A549 (cell line): ENCODE results near the gene ATP7B. TPM values are rescaled to one million over a fixed set of nuclear protein-coding genes. Genes with fewer than 3 reads are reported as not detected.
"Not testable (repeated sequence)": the region's sequence is repeated elsewhere in the genome, so short reads cannot be mapped to it uniquely, and the experiment has no call there.

Experiments
- ATAC-seq, 2 experiments: fragments of 200-7000 bp in 1 of 2; fragments of >200 bp in 1 of 2; cut with Nextera tagmentation in 1 of 2; cut with Tn5 transposase in 1 of 2; 3 replicates each; pipeline versions ENCODE4 v1.8.0 to v1.9.1; 2018 to 2020; ENCODE audit warnings: mild to moderate bottlenecking in 1 of 2, moderate library complexity in 1 of 2
- CTCF ChIA-PET: fragments of 300-600 bp; sonication (Branson Sonifier 250); formaldehyde crosslinking; extraction: SDS; loops from one replicate; lab custom pipeline; 2021; ENCODE audit warnings: antibody characterized with exemption, inconsistent platforms; lab: Yijun Ruan, JAX
- POLR2A ChIA-PET: fragments of 350-600 bp; formaldehyde crosslinking; extraction: SDS; loops from one replicate; lab custom pipeline; 2021; ENCODE audit warnings: antibody characterized with exemption, inconsistent platforms; lab: Yijun Ruan, JAX
- DNase-seq, 2 experiments: peaks; one replicate each; pipeline versions ENCODE4 v3.0.0 to v3.0.0-alpha.2; 2011 to 2016; ENCODE audit warnings: low read depth in 1 of 2, low spot score in 1 of 2
- FAIRE-seq: peaks from 2 replicates; lab custom pipeline; 2011; peaks lifted over from hg19 to GRCh38; lab: Jason Lieb, UNC
- H3K27ac ChIP-seq, 2 experiments: fragments of >200 bp; sonication (Bioruptor Twin); formaldehyde crosslinking; 3 replicates each; pipeline ENCODE4 v1.5.1; 2016 to 2017
- H3K4me1 ChIP-seq: fragments of >200 bp; sonication (Bioruptor Twin); formaldehyde crosslinking; 3 replicates; pipeline ENCODE4 v1.6.1; 2016
- H3K4me2 ChIP-seq: fragments of >200 bp; sonication (Bioruptor Twin); formaldehyde crosslinking; 3 replicates; pipeline ENCODE4 v1.6.1; 2016
- H3K4me3 ChIP-seq: fragments of >200 bp; sonication (Bioruptor Twin); formaldehyde crosslinking; 3 replicates; pipeline ENCODE4 v1.5.1; 2016
- H3K9me3 ChIP-seq: fragments of >200 bp; sonication (Bioruptor Twin); formaldehyde crosslinking; 3 replicates; pipeline ENCODE4 v1.6.1; 2016
- EHF ChIP-seq: fragments of 250-450 bp; sonication (Bioruptor Pico); IDR thresholded peaks from 2 replicates; pipeline ENCODE4 v1.5.0; 2020; ENCODE audit warnings: mild to moderate bottlenecking
- EHMT2 ChIP-seq: fragments of 200-600 bp; sonication (generic); IDR thresholded peaks from 2 replicates; pipeline ENCODE4 v1.6.1; 2016; ENCODE audit warnings: antibody characterized with exemption, low read depth, mild to moderate bottlenecking, moderate library complexity
- ELK1 ChIP-seq: fragments of 150-350 bp; IDR thresholded peaks from 2 replicates; pipeline ENCODE4 v1.6.1; 2014; ENCODE audit warnings: low read depth, mild to moderate bottlenecking, low read length
- FOSB ChIP-seq: fragments of 250-450 bp; sonication (Bioruptor Pico); IDR thresholded peaks from 2 replicates; pipeline ENCODE4 v1.5.0; 2020; ENCODE audit warnings: mild to moderate bottlenecking, moderate library complexity
- FOSL2 ChIP-seq, 2 experiments: fragments of 450-650 bp in 1 of 2; fragments of >200 bp in 1 of 2; sonication (Bioruptor Twin) in 1 of 2; formaldehyde crosslinking; IDR thresholded peaks; 2 replicates each; pipeline versions ENCODE4 v1.5.0 to v1.6.1; 2016 to 2020; ENCODE audit warnings: mild to moderate bottlenecking in 1 of 2, moderate library complexity in 1 of 2
- FOXS1 ChIP-seq: fragments of 250-450 bp; sonication (Bioruptor Pico); IDR thresholded peaks from 2 replicates; pipeline ENCODE4 v1.5.0; 2020; ENCODE audit warnings: mild to moderate bottlenecking, moderate library complexity
- GATA3 ChIP-seq: IDR thresholded peaks from 2 replicates; pipeline ENCODE4 v1.6.1; 2012; ENCODE audit warnings: borderline replicate concordance
- HDAC2 ChIP-seq: fragments of 200-600 bp; sonication (generic); IDR thresholded peaks from 2 replicates; pipeline ENCODE4 v1.6.1; 2016
- HOXA7 ChIP-seq: fragments of 250-450 bp; sonication (Bioruptor Pico); IDR thresholded peaks from 2 replicates; pipeline ENCODE4 v1.5.0; 2020; ENCODE audit warnings: mild to moderate bottlenecking, moderate library complexity
- JUN ChIP-seq, 2 experiments: fragments of >200 bp; sonication (Bioruptor Twin); formaldehyde crosslinking; IDR thresholded peaks; 2 replicates in 1 of 2; 3 replicates in 1 of 2; pipeline ENCODE4 v1.6.1; 2016 to 2017
- JUNB ChIP-seq: fragments of >200 bp; sonication (Bioruptor Twin); formaldehyde crosslinking; IDR thresholded peaks from 2 replicates; pipeline ENCODE4 v1.6.1; 2016
- MAFK ChIP-seq: fragments of 450-650 bp; IDR thresholded peaks from 2 replicates; pipeline ENCODE4 v1.6.1; 2014; ENCODE audit not compliant: partially characterized antibody
- NR3C1 ChIP-seq: fragments of >200 bp; sonication (Bioruptor Twin); formaldehyde crosslinking; IDR thresholded peaks from 3 replicates; pipeline ENCODE4 v1.6.1; 2017
- POLR2AphosphoS2 ChIP-seq: conservative IDR thresholded peaks from 2 replicates; pipeline ENCODE4 v1.6.1; 2012; ENCODE audit warnings: low read length, improper control_type of control experiment, inconsistent platforms
- RAD21 ChIP-seq, 2 experiments: fragments of >200 bp in 1 of 2; sonication (Bioruptor Twin) in 1 of 2; formaldehyde crosslinking in 1 of 2; IDR thresholded peaks in 1 of 2; conservative IDR thresholded peaks in 1 of 2; 2 replicates in 1 of 2; 3 replicates in 1 of 2; pipeline ENCODE4 v1.6.1; 2012 to 2018; ENCODE audit warnings: inconsistent platforms in 1 of 2
- RCOR1 ChIP-seq: fragments of 150-350 bp; IDR thresholded peaks from 2 replicates; pipeline ENCODE4 v1.6.1; 2014; ENCODE audit warnings: antibody characterized with exemption, low read length, low read depth
- RNF2 ChIP-seq: fragments of 200-600 bp; sonication (generic); IDR thresholded peaks from 2 replicates; pipeline ENCODE4 v1.6.1; 2016; ENCODE audit warnings: low read depth, mild to moderate bottlenecking, antibody characterized with exemption, moderate library complexity, borderline replicate concordance
- SMC3 ChIP-seq: fragments of >200 bp; sonication (Bioruptor Twin); formaldehyde crosslinking; IDR thresholded peaks from 3 replicates; pipeline ENCODE4 v1.6.1; 2018; ENCODE audit warnings: inconsistent platforms
- USF2 ChIP-seq: fragments of 450-650 bp; IDR thresholded peaks from 2 replicates; pipeline ENCODE4 v1.6.1; 2014; ENCODE audit warnings: antibody characterized with exemption
- ZFP36 ChIP-seq: fragments of 450-650 bp; IDR thresholded peaks from 2 replicates; pipeline ENCODE4 v1.6.1; 2014; ENCODE audit warnings: borderline replicate concordance; ENCODE audit not compliant: partially characterized antibody
- ZNF302 ChIP-seq: fragments of 250-450 bp; sonication (Bioruptor Pico); IDR thresholded peaks from 2 replicates; pipeline ENCODE4 v1.9.0; 2021; ENCODE audit warnings: inconsistent platforms, mild to moderate bottlenecking, moderate library complexity
- WGBS: methylation state at CpG from one replicate; pipeline ENCODE4 v1.1.6; 2017; ENCODE audit errors: missing lambda C conversion rate; 5-methylcytosine and 5-hydroxymethylcytosine counted together
- polyA plus RNA-seq, 4 experiments: library from polyadenylated mRNA; depleted of rRNA in 3 of 4; stranded (reverse); fragments of >200 nt; fragmentation: RNase III in 1 of 4; extraction: RNeasy Plus Mini Kit Qiagen cat#74134 plus additional on column Dnase treatment in 1 of 4; gene quantifications; 2 replicates in 3 of 4; 3 replicates in 1 of 4; pipeline ENCODE4 v1.2.3, GENCODE V29; 2011 to 2017
- TF ChIP-seq, protein P1 (sequence below): IDR thresholded peaks from 2 replicates; pipeline ENCODE4 v1.6.1; 2012

The ATP7B gene
- polyA plus RNA-seq, 2 of the 4 experiments (the other 2 are of a cell fraction) = 2.8 to 3.9 TPM

GRCh38 chr13:51993713-51994112, 17.5 kb downstream of the ATP7B start:
- Histone ChIP-seq H3K4me3 (no peak overlapping the region), H3K9me3 (no peaks in the 10 kb centered on the region), H3K27ac (no peak overlapping the region), H3K4me2 (no peak overlapping the region), H3K4me1 (no peaks in the 10 kb centered on the region)
- ATAC-seq (no peak), FAIRE-seq (no peak), DNase-seq (no peak)
- TF ChIP-seq POLR2AphosphoS2 (no peak), ZFP36 (no peak), JUNB (no peak), SMC3 (no peak), GATA3 (no peak), ZNF302 (CRISPR knock-in tag) (no peak), FOSL2 (IDR thresholded peaks at IDR 0.05) (no peak), FOSL2 (CRISPR knock-in tag; IDR thresholded peaks at IDR 0.05) (no peak), ELK1 (no peak), RNF2 (no peak), FOXS1 (CRISPR knock-in tag) (no peak), EHF (CRISPR knock-in tag) (no peak)
- ChIA-PET POLR2A (no interaction called here), CTCF (no interaction called here)
- WGBS = 84% methylated on average over 2 of the region's 2 CpGs

DNA sequence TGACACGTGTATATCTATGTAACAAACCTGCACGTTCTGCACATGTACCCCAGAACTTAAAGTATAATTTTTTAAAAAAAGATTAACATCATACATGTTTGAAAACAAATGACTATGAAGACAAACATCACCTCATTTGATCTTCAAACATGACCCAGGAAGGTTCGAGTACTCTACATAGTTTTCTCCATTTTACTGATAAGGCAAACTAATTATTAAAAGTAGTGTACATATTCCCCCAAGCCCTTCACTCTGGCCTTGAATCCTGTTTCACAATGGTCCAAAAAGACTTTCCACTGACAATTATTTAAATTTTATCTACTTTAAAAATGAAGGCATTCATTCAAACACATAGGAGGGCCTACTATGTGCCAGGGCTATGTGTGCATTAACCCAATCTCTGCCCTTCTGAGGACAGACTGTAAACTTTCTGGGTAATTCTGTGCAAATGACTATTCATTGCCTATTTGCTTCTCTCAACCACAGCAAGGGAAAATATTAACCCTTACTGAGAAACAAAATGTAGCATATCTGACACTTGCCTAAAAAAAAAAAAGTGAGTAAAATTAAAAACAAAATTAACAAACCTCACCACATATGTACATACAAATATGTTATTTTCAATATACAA, 22.1 kb downstream of the ATP7B start:
- no peaks in the 10 kb centered on the region for H3K4me1 ChIP-seq
- no peak overlapping the region for H3K27ac ChIP-seq
- DNase-seq (no peak), FAIRE-seq (no peak), ATAC-seq (no peak)
- ChIA-PET POLR2A (no interaction called here), CTCF (no interaction called here)
- WGBS = 52% methylated on average over 3 of the region's 3 CpGs
- H3K4me2 ChIP-seq = no peak overlapping the region
- H3K4me3 ChIP-seq = no peak overlapping the region
- TF ChIP-seq USF2 = no peak
- TF ChIP-seq RAD21 (conservative IDR thresholded peaks at IDR 0.05 in 1 of 2, IDR thresholded peaks at IDR 0.05 in 1 of 2) = no peak
- TF ChIP-seq ELK1 = no peak
- TF ChIP-seq NR3C1 = no peak
- no peak for TF ChIP-seq EHMT2
- no peak for TF ChIP-seq MAFK
- TF ChIP-seq FOSB (CRISPR knock-in tag) = no peak
- TF ChIP-seq HOXA7 (CRISPR knock-in tag) = no peak
- no peak for TF ChIP-seq ZNF302 (CRISPR knock-in tag)
- no peak for TF ChIP-seq EHF (CRISPR knock-in tag)
- TF ChIP-seq, protein P1, sequence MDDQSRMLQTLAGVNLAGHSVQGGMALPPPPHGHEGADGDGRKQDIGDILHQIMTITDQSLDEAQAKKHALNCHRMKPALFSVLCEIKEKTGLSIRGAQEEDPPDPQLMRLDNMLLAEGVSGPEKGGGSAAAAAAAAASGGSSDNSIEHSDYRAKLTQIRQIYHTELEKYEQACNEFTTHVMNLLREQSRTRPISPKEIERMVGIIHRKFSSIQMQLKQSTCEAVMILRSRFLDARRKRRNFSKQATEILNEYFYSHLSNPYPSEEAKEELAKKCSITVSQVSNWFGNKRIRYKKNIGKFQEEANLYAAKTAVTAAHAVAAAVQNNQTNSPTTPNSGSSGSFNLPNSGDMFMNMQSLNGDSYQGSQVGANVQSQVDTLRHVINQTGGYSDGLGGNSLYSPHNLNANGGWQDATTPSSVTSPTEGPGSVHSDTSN = no peak
- no peak for TF ChIP-seq HDAC2
- no peak for TF ChIP-seq SMC3
- no peak for TF ChIP-seq RCOR1
- TF ChIP-seq JUN (IDR thresholded peaks at IDR 0.05) = no peak
- no peaks in the 10 kb centered on the region for H3K9me3 ChIP-seq

DNA sequence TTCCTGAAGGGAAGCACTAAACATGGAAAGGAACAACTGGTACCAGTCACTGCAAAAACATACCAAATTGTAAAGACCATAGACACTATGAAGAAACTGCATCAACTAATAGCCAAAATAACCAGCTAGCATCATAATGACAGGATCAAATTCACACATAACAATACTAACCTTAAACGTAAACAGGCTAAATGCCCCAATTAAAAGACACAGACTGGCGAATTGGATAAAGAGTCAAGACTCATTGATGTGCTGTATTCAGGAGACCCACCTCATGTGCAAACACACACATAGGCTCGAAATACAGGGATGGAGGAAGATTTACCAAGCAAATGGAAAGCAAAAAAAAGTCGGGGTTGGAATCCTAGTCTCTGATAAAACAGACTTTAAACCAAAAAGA, 26.3 kb downstream of the ATP7B start:
- DNase-seq, POLR2A ChIA-PET, H3K4me3 ChIP-seq, FAIRE-seq, H3K4me2 ChIP-seq, H3K9me3 ChIP-seq, ATAC-seq, H3K27ac ChIP-seq, H3K4me1 ChIP-seq: not testable (repeated sequence)
- CTCF ChIA-PET = interaction anchor here (0.6 kb wide), 1 partner anchor 65 kb away, joined by 4 read pairs; no protein-coding TSS in a partner anchor
- 38% methylated on average over 4 of the region's 4 CpGs for WGBS

- FAIRE-seq, POLR2A ChIA-PET: not testable (repeated sequence)
Measured at GRCh38 chr13:51983292-51983691, 28.0 kb downstream of the ATP7B start.

More at GRCh38 chr13:51983292-51983691, 28.0 kb downstream of the ATP7B start:
- H3K4me2 ChIP-seq, H3K4me3 ChIP-seq, DNase-seq, CTCF ChIA-PET, ATAC-seq, H3K4me1 ChIP-seq, H3K27ac ChIP-seq, H3K9me3 ChIP-seq: not testable (repeated sequence)
- 30% methylated on average over 2 of the region's 3 CpGs for WGBS
